HG03045 (cell line): Measurements from ENCODE around the gene COQ6.
"Not testable (repeated sequence)": the region's sequence is repeated elsewhere in the genome, so short reads cannot be mapped to it uniquely, and the experiment has no call there.

ENCODE experiments used
- ATAC-seq: cut with Tn5 transposase; IDR thresholded peaks from one replicate; pipeline ENCODE4 v1.9.1; 2021; ENCODE audit warnings: mild to moderate bottlenecking, moderate library complexity; ENCODE audit not compliant: unreplicated experiment

COQ6 gene

DNA sequence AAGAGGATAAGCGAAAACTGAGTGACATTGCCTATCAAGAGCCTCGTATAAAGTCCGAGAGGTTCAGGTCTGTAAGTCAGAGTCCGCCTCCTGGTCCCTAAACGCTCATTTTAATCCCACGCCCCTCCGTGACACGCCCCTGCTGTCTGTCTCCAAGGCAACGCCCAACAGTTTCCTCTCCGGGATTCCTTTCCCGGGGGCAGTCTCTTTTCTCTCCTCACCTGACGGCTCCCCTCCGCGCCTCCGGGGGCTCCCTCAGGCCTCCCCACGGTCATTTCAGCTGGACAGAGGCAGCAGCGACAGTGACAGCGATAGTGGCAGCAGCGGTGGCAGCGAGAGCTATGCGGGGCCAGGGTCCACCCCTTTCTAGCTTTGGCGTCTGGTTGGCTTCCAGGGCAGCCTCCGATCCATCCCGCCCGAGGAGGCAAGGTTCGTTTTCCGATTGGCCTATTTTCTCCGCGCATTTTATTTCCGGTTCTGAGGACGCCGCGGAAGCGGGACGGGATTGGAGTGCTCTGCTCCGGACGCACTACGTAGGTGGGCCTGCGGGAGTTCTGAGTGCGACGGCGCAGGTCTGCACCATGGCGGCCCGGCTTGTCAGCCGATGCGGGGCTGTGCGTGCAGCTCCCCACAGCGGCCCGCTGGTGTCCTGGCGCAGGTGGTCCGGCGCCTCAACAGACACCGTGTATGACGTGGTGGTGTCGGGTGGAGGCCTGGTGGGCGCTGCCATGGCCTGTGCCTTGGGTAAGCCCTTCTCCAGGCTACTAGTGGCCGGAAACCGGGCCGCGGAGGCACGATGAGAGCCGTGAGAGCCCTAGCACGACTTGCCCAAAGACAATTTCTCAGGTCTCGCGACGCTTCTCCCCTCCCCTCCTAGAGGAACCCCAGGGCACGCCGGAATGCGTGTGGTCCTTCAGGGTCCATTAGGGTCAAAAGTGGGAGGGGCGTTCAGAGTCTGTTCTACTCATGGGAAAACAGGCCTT, at the start of gene COQ6, which contains the start of gene FAM161B:
COQ6 (plus strand) TSS at position 551 of the 983 bp plus-strand sequence; CDS start at position 582, 31 bp downstream.
FAM161B (minus strand) TSS at position 343 of the 983 bp plus-strand sequence; CDS start at position 275, 68 bp downstream.
- ATAC-seq: peak; percentile 88

DNA sequence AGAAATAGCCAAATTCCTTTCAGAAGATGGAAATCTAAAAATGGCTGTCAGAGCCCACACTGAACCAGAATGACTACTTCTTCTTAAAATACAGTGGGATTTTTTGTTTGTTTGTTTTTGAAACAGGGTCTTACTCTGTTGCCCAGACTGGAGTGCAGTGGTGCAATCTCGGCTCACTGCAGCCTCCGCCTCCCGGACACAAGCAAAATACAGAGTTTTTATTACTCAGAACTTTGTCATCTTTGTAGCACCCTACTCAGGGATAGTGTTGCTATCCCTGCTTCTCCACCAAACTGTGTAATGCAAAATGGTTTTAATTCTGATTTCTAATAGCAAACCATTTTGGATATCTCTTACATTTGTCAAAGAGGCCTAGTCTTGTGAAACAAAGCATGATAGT, 47.1 kb upstream of the COQ6 start:
- no peak for ATAC-seq

DNA sequence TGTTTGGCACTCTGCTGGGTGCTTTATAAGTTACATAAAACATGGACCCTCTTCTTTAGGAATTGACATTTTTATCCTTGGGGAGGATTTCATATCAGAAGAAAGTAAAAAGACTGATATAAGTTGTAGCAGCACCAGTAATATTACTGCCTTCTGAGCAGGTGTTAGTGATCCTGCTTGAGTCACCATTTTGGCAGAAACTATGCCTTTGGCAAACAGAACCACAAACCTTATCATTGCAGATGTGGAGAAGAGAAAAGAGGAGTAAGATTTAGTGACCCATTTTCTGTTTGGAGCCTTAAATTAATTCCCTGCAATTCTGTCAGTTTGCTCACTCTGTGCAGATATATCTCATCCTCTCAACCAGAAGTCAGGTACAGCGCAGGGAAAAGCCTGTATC, 40.4 kb upstream of the COQ6 start:
- ATAC-seq: no peak

DNA sequence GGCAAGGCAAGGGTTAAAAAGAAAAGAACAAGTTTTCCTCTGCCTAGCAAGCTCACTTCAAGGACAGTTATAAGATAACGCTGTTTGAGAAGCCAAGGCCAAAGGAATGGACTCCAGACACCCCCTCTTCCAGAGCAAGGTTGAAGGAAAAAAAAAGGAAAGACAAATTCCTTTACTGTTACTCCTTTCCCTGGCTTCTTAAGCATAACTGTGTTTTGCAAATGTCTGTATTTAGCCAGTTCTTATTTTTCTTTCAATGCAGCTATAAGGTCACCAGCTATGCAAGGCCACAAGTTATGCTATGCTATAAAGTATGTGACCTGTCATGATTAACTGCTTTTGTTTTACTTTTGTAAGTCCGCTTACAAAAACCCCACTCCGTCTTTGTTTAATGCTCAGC, 36.8 kb upstream of the COQ6 start:
- ATAC-seq: no peak

DNA sequence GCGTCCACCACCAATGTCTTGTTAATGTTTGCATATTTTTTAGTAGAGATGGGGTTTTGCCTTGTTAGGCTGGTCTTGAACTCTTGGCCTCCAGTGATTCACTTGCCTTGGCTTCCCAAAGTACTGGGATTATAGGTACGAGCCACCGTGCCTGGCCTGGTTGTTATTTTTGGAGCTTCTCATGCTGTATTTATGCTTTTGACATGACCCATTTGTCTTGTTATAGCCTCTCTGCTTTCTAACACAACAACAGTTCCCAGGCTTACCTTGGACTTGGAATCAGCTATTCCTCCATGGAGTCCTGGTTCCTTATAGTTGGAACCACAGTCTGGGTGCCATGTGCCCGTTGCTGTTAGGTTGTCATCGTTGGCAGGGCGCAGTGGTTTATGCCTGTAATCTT, 33.8 kb upstream of the COQ6 start:
- ATAC-seq: no peak

DNA sequence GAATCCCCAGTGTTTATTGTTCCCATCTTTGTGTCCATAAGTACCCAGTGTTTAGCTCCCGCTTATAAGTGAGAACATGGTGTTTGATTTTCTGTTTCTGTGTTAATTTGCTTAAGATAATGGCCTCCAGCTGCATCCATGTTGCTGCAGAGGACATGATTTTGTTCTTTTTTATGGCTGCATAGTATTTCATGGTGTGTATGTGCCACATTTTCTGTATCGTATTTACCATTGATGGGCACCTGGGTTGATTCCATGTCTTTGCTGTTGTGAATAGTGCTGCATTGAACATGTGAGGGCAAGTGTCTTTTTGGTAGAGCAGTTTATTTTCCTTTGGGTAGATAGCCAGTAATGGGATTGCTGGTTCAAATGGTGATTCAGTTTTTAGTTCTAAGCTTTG, 30.6 kb upstream of the COQ6 start:
- ATAC-seq: not testable (repeated sequence)

DNA sequence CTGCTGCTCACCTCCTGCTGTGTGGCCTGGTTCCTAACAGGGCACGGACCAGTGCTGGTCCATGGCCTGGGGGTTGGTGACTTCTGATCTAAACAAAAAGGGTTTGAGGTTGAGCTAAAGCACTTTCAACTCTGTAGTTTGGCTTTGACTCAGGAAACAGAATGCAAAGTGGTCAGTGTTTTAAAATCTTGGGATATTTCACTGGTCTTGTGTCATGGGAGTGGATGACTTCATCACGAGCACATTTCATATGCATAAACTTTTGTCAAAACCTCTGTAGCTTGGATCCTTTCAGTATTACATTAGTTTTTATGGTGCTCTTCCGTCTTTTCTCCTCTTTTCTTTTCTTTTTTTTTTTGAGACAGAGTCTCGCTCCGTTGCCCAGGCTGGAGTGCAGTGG, 25.8 kb upstream of the COQ6 start:
- ATAC-seq: no peak

DNA sequence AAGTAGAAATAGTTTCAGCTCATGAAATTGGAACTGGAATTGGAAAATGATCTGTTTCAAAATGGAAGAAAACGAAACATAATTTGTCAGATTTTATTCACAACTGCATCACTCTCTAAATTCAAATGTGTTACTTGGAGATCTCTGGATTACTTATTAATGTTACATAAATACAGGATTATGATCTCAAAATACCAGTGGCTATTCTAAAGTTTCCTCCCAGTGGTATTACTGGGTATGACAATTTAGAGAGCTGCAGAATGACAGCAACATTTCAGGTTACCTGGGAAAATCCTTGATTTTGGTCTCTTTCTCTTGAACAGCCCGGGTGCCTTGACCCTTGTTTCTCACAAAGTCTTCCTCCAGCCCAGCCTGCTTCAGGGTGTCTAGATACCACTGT, 14.4 kb upstream of the COQ6 start:
- no peak for ATAC-seq

DNA sequence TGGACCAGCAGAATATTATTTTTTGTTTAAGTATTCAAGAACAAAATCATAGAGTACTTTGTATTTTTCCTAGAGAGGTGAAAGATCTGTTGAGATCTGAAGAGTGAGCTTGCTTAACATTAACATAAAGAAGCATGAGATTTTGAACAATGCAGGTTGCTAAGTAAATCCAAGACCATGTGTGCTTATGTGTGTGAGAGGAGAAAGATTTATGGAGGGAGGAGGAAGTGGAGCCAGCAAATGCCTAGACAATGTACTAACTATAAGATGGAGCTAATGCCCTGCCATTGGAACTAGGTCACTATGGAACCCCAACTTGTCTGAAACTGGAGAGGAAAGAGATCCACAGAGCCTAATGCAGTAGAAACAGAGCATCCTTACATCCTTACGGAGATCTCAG, 13.6 kb upstream of the COQ6 start:
- no peak for ATAC-seq

DNA sequence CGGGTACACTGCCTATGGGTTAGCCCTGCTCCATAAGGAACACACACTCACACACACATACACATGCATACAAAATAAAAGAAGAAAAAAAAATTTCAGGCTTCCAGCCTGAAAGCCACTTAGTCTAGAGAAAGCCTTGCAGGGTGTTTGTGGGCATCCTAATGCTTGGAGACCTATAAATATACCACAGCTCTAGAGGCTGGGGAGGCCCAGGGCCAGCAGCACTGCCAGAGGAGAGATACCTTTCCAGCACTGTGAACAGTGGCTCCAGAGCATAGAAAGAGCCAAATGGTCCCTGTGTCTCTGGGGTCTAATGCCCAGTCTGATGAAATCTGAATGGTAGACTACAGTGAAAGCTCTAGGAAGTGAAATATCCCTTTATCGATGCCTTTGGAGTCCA, 13.1 kb upstream of the COQ6 start:
- no peak for ATAC-seq

DNA sequence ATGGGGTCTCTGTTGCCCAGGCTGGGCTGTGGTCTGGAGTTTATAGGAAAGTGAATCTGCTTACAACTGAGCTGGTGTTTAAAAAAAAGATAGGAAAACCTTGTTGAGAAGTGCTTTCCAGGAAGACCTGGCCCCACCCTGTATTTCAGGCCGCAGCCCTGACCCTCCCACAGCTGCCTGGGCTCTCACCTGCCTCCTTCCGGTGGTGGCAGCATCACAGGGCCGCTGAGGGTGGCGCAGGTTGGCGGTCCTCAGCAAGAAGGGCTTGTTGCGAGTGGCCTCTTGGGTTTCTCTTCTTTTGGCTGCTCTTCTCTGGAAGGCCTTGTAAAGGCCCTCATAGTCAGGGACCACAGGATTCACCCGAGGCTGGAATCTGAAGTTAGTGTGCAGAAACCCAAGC, 7.9 kb upstream of the COQ6 start:
- no peak for ATAC-seq

DNA sequence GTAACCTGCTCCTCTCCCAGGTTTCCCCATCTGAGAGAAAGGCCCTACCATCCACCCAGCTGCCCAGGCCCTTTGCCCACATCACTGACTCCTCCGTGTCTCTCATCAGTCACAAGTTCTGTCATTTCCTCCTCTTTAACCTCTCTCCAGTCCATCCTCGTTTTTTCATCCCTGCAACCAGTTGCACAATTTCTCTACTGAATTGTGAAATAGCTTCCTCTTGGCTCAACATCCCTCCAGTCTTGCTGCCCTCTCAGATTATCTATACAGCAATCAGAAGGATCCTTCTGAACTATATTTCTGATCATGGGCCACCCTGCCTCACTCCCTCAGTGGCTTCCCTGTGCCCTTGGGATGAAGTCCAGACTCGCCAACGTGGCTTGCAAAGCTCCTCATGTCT, 7.0 kb upstream of the COQ6 start:
- no peak for ATAC-seq

DNA sequence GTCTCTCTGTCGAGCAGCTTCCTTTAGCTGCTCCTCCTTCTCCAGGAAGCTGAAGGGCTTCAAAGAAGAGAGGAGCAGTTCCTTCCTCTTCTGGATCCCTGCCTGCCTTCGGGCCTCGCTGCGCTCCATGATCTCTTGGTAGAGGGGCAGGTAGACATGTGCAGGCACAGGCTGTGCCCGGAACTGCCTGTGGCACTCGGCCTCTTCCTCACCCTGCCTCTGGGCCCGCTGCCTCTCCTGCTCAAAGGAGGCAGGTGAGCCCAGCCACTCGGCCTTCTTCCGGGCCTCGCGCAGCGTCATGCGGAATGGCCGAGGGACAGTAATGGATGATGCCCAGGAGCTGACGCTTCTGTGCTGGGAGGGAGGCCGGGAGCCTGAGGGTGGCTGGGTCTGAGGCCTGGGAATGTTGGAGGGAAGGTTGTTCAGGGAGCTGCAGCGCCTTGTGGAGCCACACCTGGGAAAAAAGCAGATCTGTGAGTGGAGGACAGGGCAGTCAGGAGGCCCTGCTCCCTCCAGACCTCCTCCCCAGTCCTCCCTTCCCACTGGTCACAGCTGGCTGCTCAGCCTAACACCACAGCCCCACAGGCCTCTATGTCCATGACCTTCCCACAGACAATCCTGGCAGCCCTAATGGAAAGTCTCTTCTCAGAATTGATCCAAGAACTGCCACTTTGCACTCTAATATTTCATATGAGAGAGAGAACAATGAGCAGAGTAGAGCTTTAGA, 5.5 kb upstream of the COQ6 start:
- ATAC-seq: no peak

DNA sequence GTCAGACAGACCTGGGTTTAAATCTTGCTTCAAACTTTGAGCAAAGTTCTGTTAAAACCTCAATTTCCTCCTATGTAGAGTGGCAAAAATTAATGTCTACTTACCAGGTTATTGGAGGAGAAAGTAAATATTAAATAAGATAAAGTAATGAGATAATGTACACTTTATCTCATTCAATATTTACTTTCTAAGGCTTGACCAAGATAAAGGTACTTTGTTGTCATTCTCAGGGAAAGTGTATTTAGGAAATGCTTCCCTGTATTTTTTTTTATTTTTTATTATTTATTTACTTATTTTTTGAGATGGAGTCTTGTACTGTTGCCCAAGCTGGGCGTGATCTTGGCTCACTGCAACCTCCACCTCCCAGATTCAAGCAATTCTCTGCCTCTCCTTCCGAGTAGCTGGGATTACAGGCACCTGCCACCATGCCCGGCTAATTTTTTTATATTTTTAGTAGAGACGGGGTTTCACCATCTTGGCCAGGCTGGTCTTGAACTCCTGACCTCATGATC, 4.9 kb upstream of the COQ6 start:
- no peak for ATAC-seq

DNA sequence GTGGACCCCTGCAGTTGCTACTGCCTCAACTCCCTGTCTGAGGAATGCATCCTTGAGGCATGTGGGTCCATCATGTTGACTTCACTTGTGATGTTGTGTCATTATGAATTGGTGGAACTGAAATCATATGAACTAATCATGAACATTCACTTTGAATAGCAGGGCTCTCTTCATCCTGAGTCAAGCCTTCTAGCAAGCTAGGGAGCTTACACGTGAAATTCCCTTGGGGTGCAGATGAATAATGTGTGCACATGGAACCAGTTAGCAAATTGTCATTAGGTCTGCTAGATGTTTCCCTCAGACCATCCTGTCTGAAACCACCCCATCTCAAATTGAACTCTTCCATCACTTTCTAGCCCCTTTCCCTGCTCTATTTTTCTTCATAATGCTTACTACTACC, 3.6 kb downstream of the COQ6 start:
- ATAC-seq: no peak

DNA sequence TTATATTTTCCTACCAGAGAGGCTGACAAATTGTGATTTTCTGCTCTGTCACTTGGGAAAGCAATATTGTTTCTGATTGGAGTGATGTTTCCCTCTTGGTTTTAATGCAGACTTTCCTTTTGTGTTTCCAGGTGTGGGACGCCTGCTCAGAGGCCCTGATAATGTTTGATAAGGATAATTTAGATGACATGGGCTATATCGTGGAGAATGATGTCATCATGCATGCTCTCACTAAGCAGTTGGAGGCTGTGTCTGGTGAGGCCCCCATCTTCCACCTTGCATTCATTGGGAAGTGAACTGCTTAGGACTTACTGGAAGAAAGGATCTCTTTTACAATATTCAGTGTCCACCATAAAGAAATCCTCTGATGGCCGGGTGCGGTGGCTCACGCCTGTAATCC, 5.6 kb downstream of the COQ6 start:
- no peak for ATAC-seq

DNA sequence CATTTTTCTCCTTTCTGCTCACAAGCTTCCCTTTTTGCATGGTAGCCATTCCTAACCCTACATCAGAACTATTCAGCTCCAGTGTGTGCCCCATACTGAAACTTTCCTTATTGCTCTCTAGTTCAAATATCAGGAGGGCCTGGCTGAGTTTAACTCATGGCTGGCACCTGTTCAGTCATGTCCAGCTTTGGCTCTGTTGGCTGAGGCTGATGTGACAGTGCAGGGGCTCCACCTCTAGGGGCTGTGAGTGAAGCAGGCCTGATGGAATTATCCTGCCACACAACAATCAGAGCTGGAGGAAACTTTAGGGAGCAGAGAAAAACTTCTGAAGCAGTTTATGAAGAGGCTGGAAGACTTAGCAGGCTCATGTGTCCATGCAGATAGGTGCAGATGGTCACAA, 8.5 kb downstream of the COQ6 start:
- ATAC-seq: no peak

DNA sequence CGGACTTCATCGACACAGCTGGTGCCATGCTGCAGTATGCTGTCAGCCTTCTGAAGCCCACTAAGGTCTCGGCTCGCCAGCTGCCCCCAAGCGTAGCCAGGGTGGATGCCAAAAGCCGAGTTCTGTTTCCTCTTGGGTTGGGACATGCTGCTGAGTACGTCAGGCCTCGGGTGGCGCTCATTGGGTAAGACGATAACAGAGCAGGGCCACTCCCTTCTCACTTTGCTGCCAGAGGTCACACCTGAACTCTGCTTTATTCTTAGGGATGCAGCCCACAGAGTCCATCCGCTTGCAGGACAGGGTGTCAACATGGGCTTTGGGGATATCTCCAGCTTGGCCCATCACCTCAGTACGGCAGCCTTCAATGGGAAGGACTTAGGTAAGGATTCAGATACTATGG, 11.1 kb downstream of the COQ6 start:
- ATAC-seq: no peak

DNA sequence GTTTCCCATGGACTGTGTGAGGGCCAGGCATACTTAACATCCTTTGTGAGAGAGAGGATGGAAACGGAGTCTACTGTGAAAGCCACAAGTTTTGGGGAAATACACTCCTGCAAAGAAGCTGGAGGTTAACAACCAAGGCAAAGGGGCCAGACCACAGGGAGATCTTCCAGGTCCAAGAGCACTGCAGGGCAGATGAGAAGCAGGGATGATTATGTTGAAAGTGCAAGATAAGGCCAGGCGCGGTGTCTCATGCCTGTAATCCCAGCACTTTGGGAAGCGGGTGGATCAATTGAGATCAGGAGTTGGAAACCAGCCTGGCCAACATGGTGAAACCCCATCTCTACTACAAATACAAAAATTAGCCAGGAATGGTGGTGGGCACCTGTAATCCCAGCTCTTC, 15.1 kb downstream of the COQ6 start:
- no peak for ATAC-seq

DNA sequence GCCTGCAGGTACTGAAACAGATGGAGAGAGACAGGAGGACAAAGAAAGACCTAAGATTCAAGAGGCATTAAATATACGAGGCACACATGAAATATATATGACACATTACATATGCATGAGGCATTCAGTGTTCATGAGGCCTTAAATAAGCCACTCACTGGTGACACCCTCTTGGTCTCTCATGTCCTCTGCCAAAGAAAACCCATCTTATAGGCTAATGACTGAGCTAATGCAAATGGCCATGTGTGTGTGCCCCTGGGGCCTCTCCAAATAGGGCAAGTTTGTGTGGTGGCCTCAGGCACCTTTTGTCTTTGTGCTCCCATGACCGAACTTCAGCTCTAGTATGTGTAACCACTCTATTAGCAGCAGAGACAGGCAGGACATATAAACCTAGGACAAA, 18.8 kb downstream of the COQ6 start:
- no peak for ATAC-seq

DNA sequence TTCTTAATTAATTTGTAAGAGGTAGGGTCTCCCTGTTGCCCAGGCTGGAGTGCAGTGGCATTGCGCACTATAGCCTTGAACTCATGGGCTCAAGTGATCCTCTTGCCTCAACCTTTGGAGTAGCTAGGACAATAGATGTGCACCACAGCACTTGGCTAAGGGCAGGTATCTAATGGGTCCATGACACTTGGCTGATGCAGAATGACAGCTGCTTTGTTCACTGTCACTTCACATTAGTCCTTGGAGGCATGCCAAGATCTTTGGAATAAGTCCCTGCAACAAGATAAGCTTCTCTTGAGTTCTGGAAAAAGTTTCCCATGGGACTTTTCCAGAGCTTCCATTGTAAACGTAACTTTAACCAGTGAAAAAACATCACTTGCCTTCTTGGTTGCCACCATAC, 23.4 kb downstream of the COQ6 start:
- ATAC-seq: no peak

DNA sequence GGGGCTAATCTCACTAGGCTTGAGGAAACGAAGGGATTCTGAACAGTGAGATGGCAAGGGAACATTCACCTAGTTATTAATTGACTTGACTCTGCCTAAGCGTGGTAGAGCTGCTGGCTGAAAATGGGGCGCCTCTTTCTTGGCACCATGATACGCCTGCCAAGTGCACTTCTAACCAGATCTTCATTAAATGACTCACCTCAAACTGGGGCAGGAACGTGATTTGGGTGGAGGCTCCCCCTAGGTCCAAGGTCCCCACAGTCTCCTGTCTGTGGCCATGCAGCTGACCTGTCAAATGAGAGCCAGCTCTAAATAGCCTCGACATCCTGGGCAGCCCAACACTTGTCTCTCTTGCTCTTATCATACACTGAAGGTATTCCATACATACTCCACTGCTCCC, 26.0 kb downstream of the COQ6 start:
- ATAC-seq: no peak
